ENCODE data around the gene NTMT2.
"Not testable (repeated sequence)": the region's sequence is repeated elsewhere in the genome, so short reads cannot be mapped to it uniquely, and the experiment has no call there.

NTMT2 gene

DNA sequence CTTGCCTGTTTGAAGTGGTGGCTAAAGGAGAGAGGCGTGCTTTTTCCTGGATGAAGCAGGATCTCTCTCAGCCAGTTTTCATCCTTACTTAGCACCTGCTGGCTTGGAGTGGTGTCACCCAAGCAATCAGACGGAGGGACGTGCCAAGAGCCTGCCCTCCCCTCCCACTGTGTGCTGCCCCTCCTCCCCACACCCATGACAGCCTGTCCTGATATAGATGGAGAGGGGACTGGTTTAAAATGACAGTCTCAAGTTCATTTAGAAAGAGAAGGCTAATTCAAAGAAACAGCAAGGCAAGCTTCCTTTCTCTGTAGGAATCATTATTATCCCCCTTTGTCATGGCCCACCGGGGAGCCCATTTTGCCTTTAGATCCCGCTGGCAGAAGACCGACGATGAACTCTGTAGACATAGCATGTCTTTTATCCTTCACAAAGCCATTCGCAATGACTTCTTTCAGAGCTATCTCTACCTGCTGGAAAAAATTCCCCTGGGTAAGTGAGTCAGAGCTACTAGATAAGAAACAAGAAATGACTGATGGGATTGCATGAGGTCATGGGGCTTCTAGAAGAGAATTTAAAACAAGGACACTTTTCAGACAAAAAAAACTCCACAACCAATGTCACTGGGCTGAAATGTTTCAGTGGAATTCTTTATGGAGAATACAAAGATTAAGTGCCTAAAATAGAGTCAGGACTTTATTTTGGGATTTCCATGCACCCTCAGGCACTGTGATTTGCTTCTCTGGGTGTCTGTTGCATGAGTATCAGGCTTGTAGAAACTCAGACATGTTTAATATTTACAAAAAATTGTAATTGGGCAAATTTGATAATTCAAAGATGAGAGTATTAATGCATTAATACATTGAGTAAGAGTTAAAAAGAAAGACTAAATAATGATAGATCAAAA lies at the start of gene NTMT2:
Gene NTMT2 (plus strand): TSS at position 190 of the 907 bp plus-strand sequence. CDS start 149 bp downstream, at position 339.
- DNase-seq (ENCODE audit: low read depth, low spot score): no peak

DNA sequence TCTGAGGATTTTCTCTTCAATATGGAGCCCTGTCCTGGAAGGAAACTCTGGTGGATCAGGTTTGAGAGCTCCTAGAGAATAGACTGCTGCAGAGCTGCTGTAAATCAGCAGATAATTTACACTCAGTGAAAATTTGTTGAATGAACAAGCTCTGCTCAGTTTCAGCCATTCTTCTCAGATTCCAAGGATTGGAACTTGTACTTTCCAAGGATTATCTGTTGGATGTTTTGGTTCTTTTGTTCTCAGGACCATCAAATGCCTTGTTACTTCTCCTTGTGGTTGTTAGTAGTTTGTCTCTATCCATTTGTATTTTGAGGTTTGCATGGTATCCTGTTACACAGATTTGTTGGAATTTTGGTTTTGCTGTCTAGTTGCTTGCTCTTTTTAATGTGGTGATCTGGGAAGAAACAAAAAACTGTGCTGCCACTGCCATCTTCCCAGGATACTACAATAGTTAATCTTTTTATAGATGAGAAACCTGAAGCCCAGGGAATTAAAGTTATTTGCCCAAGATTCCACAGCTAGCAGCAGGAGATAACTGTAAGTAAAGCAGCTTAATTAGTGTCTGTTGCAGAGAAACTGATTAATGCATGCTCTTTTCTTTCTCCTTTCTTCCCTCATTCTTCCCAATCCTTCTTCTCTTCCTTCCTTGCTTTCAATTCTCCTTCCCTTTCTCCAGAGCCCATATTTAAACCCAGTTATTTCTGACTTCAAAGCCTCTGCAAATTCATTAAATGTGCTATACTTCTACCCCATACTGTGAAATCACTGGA lies 49.6 kb upstream of the NTMT2 start:
- DNase-seq (ENCODE audit: low read depth, low spot score): no peak

DNA sequence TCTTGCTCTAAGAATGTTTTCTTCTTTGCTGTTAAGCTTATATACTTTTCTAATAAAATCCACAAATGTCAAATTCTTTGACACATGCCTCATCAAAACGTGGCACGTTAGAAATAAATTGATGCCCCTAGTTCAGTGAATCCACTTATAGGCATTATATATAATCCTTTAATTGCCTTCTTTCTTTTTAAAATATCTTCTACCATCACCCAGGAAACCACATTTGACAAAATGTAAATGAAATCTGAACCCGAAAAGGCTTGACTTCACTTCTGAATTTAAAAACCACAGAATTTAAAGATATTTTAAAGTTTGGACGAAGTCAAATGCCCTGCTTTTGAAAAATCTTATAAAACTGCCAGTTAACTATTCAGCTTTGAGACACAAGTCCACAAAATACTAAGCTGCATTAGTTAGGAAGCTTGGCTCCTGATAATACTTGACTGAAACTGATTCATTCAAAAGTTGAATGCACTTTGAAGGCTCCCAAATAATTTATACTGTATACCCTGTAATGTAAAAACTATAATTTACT lies 48.9 kb upstream of the NTMT2 start:
- no peak for DNase-seq (ENCODE audit: low read depth, low spot score)

DNA sequence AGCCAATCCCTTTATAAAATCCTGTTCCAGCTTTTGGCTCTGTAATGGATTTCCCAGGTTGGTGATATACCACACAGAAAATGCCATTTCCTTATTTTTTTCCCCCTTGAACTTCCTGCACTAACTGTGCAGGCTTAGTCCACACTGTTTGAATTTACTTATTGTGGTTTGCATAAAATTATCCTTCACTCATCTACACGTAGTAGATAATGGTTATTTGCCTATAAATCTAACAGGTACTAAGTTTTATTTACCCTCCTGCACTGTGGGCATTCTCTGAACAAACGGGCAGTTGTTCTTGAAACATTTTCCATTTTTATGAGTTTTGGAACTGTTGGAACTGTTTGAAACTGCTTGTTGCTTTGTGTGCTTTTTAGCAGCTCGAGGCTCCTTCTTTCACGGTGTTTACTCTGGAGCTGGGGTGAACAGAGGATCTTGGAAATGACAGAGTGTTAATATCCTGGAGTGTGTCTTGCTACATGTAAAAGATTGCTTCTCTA lies 48.3 kb upstream of the NTMT2 start:
- no peak for DNase-seq (ENCODE audit: low read depth, low spot score)

DNA sequence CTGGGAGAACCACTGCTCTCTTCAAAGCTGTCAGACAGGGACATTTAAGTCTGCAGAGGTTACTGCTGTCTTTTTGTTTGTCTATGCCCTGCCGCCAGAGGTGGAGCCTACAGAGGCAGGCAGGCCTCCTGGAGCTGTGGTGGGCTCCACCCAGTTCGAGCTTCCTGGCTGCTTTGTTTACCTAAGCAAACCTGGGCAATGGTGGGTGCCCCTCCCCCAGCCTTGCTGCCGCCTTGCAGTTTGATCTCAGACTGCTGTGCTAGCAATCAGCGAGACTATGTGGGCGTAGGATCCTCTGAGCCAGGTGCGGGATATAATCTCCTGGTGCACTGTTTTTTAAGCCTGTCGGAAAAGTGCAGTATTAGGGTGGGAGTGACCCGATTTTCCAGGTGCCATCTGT lies 32.6 kb upstream of the NTMT2 start:
- not testable (repeated sequence) for DNase-seq (ENCODE audit: low read depth, low spot score)

DNA sequence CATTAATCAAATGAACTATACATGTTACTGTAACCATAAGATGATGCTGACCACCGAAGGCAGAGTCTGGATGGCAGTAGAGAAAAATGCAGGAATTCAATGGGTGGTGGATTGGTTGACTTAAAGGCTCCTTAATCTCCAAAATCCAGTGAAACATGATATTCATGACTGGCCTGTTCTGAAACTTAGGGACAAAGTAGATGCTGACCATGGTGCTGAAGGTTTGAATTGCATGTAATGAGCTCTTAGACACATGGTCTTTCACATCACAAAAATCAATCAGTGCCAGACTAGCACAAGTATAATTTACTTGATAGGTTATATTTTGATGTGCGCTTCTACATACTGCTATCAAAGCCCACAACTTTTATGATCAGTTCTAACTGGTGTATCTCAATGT lies 30.9 kb upstream of the NTMT2 start:
- DNase-seq (ENCODE audit: low read depth, low spot score): no peak

DNA sequence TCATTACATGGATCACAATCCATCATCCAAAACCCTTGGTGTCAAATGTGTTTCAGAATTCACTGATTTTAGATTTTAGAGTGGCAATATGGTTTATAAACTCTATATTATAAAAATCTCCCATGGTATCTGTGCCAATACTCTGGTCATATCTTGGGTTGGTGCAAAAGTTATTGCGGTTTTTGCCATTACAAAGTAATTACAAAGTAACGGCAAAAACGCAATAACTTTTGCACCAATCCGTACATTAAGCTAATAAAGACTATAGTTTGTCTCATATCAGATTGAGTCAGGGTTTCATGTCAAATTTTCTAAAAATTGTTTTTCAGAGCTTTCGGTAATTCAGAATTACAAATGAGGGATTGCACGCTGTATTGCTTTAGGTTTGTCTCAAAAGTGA lies 23.4 kb upstream of the NTMT2 start:
- no peak for DNase-seq (ENCODE audit: low read depth, low spot score)

DNA sequence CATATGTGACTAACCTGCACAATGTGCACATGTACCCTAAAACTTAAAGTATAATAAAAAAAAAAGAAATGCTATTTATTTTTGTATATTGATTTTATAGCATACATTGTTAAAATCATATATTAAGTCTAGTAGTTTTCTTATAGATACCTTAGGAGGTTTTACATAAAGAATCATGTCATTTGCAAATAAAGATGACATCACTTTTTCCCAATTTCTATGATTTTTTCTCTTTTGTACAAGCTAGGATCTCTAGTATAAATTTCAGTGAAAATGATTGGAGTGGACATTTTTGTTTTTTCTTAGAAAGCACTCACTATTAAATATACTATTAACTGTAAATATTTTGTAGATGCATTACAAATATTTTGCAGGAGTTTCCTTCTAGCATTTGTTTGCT lies 20.5 kb upstream of the NTMT2 start:
- DNase-seq (ENCODE audit: low read depth, low spot score): no peak

DNA sequence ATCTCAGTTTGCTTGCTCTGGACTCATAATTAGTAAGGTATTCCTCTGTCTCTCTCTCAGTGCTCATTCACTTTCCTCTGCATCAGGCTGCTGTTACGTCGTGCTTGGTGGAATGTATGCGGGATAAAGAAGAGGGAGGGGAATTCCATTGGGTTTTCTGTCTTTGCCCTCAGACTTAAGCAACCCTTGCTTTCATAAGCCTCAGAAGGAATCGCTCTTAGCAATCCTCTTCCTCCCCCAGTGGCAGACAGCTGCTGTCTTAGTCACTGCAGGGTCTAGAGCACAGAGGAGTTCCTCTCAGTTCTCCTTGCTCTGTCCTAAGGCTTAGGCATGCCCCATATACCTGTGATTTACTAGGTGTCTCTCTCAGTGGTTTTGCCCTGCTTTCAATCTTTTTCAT lies 19.1 kb upstream of the NTMT2 start:
- DNase-seq (ENCODE audit: low read depth, low spot score): no peak

DNA sequence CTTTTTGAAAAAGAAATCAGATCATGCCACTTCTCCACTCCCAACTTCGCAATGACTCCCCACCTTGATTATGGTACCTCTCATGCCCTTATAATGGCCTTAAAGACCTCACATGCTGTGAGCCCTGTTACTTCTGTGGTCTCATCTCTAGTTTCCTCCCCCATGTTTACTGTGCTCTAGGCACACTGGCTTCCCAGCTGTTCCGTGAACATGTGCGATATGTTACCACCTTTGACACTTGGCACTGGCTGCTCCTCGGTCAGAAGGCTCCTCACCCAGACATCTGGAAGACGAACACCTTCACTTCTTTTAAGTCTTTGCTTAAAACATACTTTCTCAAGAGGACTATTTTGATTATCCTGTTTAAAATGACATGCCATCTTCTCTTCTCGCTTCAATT lies 14.3 kb upstream of the NTMT2 start:
- no peak for DNase-seq (ENCODE audit: low read depth, low spot score)

DNA sequence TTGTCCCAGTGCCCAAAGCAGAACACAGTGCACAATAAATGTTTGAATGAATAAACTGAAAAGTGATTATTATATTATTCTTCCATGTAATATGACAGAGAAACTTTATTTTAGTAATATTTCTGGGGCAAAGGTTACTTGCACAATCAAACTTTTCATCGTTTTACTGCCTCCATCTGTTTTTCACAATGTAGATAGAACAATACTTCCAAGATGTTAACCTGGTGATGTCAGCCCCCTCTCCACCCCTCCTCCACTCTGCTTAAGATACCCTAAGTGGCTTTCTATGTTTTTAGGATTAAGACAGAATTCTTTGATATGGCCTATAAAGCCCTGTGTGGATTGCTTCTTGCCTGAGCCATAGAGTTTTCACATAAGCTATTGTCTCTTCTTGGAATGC lies 13.8 kb upstream of the NTMT2 start:
- DNase-seq (ENCODE audit: low read depth, low spot score): no peak

DNA sequence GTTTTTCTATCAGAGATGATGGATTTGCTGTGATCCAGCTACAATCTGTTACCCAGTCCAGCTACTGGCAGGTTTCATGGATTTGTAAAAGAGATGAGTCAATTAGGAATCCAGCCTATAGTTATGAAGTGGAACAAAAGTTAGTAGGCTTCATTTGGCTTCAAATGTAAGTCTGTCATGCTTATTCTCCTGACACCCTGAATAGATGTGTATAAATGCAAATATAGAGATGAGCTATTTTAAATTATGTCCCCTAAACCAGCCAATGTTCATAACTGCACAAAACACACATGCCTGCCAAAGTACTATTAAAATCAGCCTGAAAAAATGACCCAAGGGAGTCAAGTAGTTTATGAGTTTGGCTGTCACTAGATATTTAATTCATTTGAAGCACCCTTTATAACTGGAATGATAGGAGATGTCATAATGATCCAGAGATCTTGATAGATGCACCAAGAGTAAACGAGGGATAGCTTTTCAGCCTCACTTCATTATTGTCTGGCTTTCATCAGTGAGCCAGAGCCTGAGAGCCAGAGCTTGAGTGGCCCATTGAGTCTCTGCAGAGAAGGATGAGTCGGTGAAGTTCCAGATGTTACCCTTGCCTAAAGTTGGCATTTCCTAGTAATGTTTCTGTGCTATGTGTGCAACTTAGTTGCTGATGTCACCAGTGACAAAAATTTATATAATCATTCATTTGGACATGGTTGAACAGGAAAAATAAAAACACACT lies 11.8 kb upstream of the NTMT2 start:
- DNase-seq (ENCODE audit: low read depth, low spot score): no peak

DNA sequence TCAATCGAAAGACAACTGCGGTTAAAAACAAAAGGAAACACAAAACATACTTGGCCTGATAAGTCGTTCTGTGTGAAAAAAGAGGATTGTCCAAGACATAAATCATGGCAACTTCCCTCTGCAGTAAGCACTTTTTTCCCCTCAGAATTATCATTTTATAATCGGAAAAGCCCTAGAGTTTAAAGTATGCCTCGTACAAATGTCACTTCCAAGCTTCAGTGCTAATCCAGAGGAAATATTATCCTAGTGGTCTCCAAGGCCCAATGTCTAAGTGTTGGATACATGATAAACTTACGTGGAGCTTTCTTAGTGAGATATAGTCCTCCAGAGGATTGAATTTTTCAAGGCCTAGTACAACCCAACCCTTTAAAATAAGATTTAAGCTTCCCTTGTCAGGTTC lies 11.2 kb upstream of the NTMT2 start:
- DNase-seq (ENCODE audit: low read depth, low spot score): no peak

DNA sequence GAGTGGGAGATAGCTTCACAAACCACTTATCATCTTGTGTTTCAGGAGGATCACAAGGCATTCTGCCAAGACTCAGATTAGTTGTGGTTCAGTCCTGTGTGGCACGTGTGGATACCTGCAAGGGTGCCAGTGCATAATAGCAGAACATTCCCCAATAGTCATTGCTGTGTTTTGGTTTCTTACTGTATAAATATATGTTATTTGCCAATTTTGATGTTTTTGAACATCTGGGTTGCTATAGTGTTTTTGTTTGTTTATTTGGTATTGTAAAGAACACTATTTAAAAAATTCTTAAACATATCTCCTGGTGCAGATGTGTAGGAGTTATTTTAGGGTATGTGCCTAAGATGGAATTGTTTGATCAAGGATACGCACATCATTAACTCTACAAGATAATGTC lies 5.4 kb upstream of the NTMT2 start:
- no peak for DNase-seq (ENCODE audit: low read depth, low spot score)

DNA sequence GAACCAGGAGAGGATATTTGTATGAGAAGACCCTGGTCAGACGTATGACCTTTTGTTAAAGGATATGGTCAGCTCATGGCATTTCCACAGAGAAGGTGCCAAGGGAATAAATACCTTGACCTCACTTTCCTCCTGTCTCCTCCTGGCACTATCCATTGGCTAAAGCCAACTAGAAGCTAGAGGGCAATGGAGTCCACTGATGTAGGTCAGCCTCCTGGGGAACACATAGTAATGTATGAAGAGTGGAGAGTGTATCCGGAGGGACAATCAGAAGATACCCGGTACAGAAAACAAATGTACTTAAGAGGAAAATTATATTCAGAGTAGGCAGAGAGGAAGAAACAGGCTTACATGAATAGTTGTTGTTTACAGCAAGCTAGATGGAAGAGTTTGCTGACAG lies 698 bp upstream of the NTMT2 start:
- no peak for DNase-seq (ENCODE audit: low read depth, low spot score)

DNA sequence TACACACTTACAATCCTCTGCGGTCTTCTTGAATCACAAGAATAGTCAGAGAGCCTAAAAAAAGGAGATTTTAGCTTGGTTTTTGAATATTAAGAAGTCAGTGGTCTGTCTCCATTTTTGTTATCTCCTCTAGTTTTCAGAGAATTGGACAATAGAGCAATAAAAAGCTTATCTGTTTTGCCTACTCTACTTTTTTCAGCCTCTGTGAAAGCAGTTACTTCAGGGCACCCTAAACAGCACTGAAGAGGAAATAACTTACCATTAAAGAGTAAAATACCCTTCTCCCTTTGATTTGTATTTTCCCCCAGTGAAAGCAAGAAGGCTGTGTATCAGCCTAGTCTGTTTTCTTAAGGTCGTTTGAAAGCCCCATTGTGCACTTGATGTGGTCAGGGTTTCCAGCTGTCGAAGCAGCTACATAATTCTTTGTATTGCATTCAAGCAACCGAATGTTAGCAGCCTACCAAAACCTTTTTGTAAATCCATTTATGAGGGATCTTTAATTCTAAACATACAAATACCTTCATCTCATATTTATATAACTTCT lies 1.0 kb downstream of the NTMT2 start:
- DNase-seq (ENCODE audit: low read depth, low spot score): no peak

DNA sequence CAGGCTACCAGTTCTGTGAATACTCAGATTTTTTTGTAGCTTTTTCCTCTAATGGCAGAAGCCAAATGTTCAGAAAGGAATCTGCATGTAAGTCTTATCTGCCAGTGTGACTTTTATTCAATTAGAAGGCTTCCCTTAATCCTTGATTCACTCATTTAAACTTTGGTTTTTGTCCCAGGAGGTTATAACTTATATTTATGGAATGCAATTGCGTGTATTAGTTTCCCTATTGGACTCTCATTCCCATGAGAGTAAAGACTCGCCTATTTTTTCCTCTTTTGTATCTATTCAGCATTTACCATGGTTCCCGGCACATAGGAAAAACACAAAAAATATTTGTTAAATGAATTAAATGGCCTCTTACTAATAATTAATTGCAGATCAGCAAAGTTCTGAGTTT lies 3.5 kb downstream of the NTMT2 start:
- DNase-seq (ENCODE audit: low read depth, low spot score): no peak

DNA sequence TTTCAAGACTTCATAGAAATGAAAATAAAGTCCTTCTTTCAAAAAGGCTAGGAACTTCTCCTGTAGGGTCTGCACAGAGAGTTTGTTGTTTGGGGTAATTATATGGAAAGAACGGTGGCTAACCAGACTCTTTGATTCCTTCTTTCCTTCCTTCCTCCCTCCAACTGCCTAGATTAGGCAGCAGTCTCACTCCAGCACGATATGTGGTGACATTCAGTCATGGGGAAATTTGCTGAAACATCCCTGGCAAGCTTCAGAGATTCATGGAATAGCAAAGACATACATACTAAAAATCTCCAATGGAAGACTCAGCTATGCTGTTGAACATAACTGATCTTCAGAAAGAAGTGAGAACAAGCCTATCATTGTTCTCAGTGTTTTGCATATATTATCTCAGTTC lies 4.3 kb downstream of the NTMT2 start:
- no peak for DNase-seq (ENCODE audit: low read depth, low spot score)

DNA sequence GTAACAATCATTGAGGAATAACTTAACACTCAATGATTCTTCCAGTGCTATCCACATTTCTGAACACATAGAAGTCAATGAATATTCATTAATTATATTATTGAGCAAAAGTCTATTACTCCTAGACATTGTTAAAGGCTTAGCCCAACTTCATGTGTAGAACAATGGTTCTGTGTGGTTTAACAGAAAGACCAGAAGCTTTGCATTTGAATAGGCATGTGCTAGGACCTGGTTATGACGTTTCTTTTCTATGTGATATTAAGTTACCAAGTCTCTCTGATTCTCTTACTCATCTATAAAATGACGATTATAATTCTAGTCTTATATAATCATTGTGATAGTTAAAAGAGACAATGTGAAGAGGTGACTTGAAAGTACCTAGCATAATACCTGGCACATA lies 5.2 kb downstream of the NTMT2 start:
- no peak for DNase-seq (ENCODE audit: low read depth, low spot score)

DNA sequence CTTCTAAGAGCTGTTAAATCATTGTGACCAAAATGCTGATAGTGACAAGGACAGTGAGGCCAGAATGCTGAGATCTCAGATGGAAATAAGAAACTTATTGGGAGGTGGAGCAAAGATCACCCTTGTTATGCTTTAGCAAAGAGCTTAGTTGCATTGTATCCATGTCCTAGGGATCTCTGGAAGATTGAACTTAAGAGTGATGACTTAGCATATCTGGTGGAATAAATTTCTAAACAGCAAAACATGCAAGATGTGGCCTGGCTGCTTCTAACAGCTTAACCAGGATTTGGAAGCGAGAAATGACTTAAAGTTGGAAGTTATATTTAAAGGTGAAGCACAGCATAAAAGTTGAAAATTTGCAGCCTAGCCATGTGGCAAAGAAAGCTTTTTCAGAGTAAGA lies 7.7 kb downstream of the NTMT2 start:
- no peak for DNase-seq (ENCODE audit: low read depth, low spot score)

DNA sequence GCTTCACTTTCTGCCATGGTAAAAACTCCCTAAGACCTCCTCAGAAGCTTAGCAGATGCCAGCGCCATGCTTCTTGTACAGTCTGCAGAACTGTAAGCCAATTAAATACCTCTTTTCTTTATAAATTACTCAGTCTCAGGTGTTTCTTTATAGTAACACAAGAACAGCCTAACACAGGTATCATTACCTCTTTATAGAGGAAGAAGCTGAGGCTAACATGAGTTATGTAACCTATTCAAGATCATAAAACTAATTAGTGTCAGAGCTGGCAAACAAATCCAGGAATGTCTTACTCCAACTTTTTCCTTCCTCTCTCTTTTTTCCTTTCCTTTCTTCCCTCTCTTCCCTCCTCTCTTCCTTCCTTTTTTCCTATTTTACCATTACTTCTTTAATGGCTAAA lies 9.3 kb downstream of the NTMT2 start:
- DNase-seq (ENCODE audit: low read depth, low spot score): no peak

DNA sequence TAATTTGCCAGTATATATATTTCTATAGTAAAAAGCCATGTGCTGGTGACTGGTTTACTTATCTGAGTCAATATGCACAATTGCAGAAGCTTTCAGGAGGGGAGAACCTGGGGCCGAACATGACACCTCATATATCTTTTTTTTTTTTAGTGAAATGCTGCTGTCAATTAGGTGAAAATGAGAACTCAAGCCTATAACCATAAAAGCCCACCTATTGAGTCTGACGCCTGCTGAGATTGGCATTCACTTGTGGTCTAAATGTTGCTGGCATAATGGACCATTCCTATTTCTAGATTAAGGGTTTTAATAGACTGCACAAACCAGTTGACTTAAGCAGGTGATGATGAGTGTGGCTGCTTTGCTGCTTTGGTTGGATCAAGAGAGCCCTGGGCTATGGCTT lies 10.8 kb downstream of the NTMT2 start:
- no peak for DNase-seq (ENCODE audit: low read depth, low spot score)

All from activated CD4-positive, CD25-positive, alpha-beta regulatory T cell treated with anti-CD3 and anti-CD28 coated beads, Interleukin-2, amount 50 U/mL, for 16 hours (primary cell).